Hepatocyte (in vitro differentiated cells): ENCODE measurements around the gene ANKRD11. TPM values are rescaled to one million over a fixed set of nuclear protein-coding genes. Genes with fewer than 3 reads are reported as not detected.
"Not testable (repeated sequence)": the region's sequence is repeated elsewhere in the genome, so short reads cannot be mapped to it uniquely, and the experiment has no call there.

Experiments used
- DNase-seq: peaks from one replicate; pipeline ENCODE4 v3.0.0-alpha.2; 2016; ENCODE audit warnings: low spot score
- H2AFZ ChIP-seq: fragments of 200-600 bp; sonication (generic); 2 replicates; pipeline ENCODE4 v1.6.0; 2016; ENCODE audit warnings: antibody characterized with exemption, mild to moderate bottlenecking
- H3K27ac ChIP-seq: fragments of 200-600 bp; sonication (generic); 2 replicates; pipeline ENCODE4 v1.5.1; 2016; ENCODE audit warnings: mild to moderate bottlenecking
- H3K27me3 ChIP-seq: fragments of 200-600 bp; sonication (generic); 2 replicates; pipeline ENCODE4 v1.6.1; 2016
- H3K36me3 ChIP-seq: fragments of 200-600 bp; sonication (generic); replicated peaks from 2 replicates; pipeline ENCODE4 v1.5.1; 2016; ENCODE audit warnings: low read depth; ENCODE audit not compliant: insufficient read depth
- H3K4me1 ChIP-seq: fragments of 200-600 bp; sonication (generic); 2 replicates; pipeline ENCODE4 v1.5.1; 2016; ENCODE audit warnings: mild to moderate bottlenecking, moderate library complexity; ENCODE audit not compliant: insufficient read depth
- H3K4me2 ChIP-seq: fragments of 200-600 bp; sonication (generic); 2 replicates; pipeline ENCODE4 v1.6.0; 2016
- H3K4me3 ChIP-seq: fragments of 200-600 bp; sonication (generic); 2 replicates; pipeline ENCODE4 v1.5.1; 2016; ENCODE audit warnings: mild to moderate bottlenecking
- H3K79me2 ChIP-seq: fragments of 200-600 bp; sonication (generic); 2 replicates; pipeline ENCODE4 v1.6.0; 2017; ENCODE audit warnings: mild to moderate bottlenecking
- H3K9me2 ChIP-seq: fragments of 200-600 bp; sonication (generic); replicated peaks from 2 replicates; pipeline ENCODE4 v1.6.0; 2017; ENCODE audit warnings: mild to moderate bottlenecking; ENCODE audit not compliant: insufficient read depth
- H3K9me3 ChIP-seq: fragments of 200-600 bp; sonication (generic); 2 replicates; pipeline ENCODE4 v1.5.1; 2016; ENCODE audit warnings: low read depth, mild to moderate bottlenecking
- H4K20me1 ChIP-seq: fragments of 200-600 bp; sonication (generic); 2 replicates; pipeline ENCODE4 v1.6.0; 2016; ENCODE audit warnings: mild to moderate bottlenecking; ENCODE audit not compliant: insufficient read depth, poor library complexity, severe bottlenecking
- EZH2 ChIP-seq: fragments of 200-600 bp; sonication (generic); IDR thresholded peaks from 2 replicates; pipeline ENCODE4 v1.6.1; 2016; ENCODE audit warnings: antibody characterized with exemption, mild to moderate bottlenecking, borderline replicate concordance
- EZH2phosphoT487 ChIP-seq: fragments of 200-600 bp; sonication (generic); IDR thresholded peaks from one replicate; pipeline ENCODE4 v1.6.1; 2018; ENCODE audit warnings: antibody characterized with exemption, mild to moderate bottlenecking, low read depth, moderate library complexity; ENCODE audit not compliant: unreplicated experiment, severe bottlenecking
- WGBS: methylation state at CpG from one replicate; pipeline ENCODE4 v1.1.6; 2016; ENCODE audit warnings: low lambda C conversion rate; ENCODE audit errors: missing lambda C conversion rate; 5-methylcytosine and 5-hydroxymethylcytosine counted together
- polyA plus RNA-seq: library from polyadenylated mRNA; unstranded; fragments of >200 nt; fragmentation: Nextera tagmentation; extraction: Ambion mirVana; gene quantifications from 2 replicates; pipeline ENCODE4 v1.2.1, GENCODE V29; 2016
- total RNA-seq: library from RNA; depleted of rRNA; stranded (reverse); fragments of >200 nt; gene quantifications from 2 replicates; pipeline ENCODE4 v1.2.3, GENCODE V29; 2014
- TF ChIP-seq, protein P1 (sequence below): fragments of 200-600 bp; sonication (generic); IDR thresholded peaks from 2 replicates; pipeline ENCODE4 v1.5.1; 2016; ENCODE audit warnings: antibody characterized with exemption, mild to moderate bottlenecking; ENCODE audit not compliant: poor library complexity

The ANKRD11 gene
- total and polyA plus RNA-seq, 2 experiments from 2014 or later, result 48.7 to 130 TPM

DNA sequence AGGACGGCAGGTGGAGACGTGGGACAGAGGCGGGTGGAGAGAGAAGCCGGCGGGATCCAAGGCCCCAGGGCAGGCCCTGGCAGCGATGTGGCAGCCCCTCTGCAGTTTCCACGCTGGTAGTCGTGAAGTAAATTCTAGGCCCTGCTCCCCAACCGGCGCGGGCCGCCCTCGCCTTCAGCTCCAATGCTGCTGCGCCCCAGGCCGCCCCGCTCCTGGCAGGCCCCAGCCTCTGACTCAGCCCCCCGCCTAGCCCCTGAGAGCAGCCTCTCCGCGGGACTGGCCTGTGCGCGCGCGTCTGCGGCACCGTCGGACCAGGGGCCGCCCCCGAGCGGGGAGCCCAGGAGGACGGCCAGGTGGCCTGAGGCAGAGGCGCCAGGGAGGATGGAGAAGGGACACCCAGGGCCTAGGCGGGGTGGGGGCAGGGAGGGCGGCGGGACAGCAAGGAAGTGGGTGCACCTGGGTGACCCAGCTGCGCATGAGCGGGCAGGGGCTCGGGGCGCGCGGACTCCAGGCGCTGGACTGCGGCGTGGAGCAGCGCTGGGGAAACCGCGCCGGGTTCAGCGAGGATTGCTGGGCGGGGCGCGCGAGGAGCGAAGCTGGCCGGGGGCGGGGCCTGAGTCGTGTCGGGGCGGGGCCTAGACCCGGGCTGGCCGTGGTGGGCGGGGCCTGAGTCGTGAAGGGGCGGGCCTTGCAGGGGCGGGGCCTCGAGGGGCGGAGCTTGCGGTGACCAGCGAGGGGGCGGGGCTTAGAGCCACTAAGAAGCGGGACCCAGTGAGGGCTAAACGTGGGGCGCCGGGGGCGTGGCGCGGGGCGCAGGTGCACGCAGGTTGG, 243.2 kb downstream of the ANKRD11 start:
- WGBS, result 2% methylated on average over 47 of the region's 78 CpGs
- TF ChIP-seq, protein P1, sequence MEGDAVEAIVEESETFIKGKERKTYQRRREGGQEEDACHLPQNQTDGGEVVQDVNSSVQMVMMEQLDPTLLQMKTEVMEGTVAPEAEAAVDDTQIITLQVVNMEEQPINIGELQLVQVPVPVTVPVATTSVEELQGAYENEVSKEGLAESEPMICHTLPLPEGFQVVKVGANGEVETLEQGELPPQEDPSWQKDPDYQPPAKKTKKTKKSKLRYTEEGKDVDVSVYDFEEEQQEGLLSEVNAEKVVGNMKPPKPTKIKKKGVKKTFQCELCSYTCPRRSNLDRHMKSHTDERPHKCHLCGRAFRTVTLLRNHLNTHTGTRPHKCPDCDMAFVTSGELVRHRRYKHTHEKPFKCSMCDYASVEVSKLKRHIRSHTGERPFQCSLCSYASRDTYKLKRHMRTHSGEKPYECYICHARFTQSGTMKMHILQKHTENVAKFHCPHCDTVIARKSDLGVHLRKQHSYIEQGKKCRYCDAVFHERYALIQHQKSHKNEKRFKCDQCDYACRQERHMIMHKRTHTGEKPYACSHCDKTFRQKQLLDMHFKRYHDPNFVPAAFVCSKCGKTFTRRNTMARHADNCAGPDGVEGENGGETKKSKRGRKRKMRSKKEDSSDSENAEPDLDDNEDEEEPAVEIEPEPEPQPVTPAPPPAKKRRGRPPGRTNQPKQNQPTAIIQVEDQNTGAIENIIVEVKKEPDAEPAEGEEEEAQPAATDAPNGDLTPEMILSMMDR, result no peak
- TF ChIP-seq EZH2phosphoT487 (no peak), EZH2 (no peak)
- Histone ChIP-seq H3K9me2 (no peaks in the 10 kb centered on the region), H3K4me3 (peak overlapping the region; percentile 46), H3K9me3 (no peaks in the 10 kb centered on the region), H3K36me3 (no peaks in the 10 kb centered on the region), H3K4me2 (peak overlapping the region; percentile 99), H3K27ac (peak overlapping the region; percentile 67), H3K27me3 (no peaks in the 10 kb centered on the region), H2AFZ (peak overlapping the region; percentile 93), H3K79me2 (no peaks in the 10 kb centered on the region), H3K4me1 (peaks cover 6% of the 10 kb centered on the region), H4K20me1 (no peaks in the 10 kb centered on the region)
- peak; percentile 97 for DNase-seq

DNA sequence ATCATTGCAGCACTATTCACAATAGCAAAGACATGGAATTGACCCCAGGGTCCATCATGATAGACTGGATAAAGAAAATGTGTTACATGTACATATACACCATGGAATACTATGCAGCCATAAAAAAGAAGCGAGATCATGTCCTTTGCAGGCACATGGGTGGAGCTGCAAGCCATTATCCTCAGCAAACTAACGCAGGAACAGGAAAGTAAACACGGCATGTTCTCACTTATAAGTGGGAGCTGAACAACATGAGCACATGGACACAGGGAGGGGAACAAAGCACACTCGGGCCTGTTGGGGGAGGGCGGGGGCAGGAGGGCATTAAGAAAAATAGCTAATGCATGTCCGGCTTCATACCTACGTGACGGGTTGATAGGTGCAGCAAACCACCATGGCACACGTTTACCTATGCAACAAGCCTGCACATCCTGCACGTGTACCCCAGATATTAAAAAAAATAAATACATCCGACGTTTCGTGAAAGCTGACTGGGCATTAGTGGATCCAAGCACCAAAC, 243.9 kb downstream of the ANKRD11 start:
- Histone ChIP-seq H3K9me3 (no peaks in the 10 kb centered on the region), H3K27me3 (no peaks in the 10 kb centered on the region), H3K27ac (peak overlapping the region; percentile 67), H3K79me2 (peaks cover 3% of the 10 kb centered on the region), H3K4me3 (peak overlapping the region; percentile 46), H3K9me2 (no peaks in the 10 kb centered on the region), H3K4me1 (peaks cover 6% of the 10 kb centered on the region), H2AFZ (peak overlapping the region; percentile 93), H3K36me3 (no peaks in the 10 kb centered on the region), H4K20me1 (no peaks in the 10 kb centered on the region), H3K4me2 (peak overlapping the region; percentile 99)
- no peak for TF ChIP-seq EZH2
- TF ChIP-seq, protein P1, result peak; percentile 7
- 73% methylated on average over 7 of the region's 13 CpGs for WGBS
- DNase-seq, result no peak

DNA sequence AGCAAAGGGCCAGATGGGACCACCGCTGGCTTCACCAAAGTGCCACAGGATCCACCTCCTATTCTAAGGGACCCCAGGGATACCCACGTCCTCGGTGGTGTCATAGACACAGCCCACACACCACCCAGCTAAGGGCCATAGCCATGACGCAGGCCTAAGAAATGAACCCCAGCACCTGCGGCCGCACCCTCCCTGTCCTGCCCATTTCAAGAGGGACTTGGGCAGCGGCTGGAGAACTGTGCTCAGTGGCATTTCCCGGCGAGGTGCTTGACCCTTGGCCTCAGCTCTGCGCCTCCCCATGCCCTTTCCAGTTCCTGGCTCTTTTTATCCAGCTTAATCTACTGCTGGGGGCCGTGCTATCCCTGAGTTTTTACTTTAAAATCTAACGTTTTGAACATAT, 245.6 kb downstream of the ANKRD11 start:
- TF ChIP-seq, protein P1, result no peak
- TF ChIP-seq EZH2 (no peak), EZH2phosphoT487 (no peak)

DNA sequence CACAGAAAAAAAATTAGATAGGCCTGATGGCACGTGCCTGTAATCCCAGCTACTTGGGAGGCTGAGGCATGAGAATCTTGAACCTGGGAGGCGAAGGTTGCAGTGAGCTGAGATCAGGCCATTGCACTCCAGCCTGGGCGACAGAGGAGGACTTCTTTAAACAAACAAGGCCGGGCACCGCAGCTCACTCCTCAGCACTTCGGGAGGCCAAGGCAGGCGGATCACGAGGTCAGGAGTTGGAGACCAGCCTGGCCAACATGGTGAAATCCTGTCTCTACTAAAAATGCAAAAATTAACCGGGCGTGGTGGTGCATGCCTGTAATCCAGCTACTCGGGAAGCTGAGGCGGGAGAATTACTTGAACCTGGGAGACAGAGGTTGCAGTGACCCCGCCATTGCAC, 246.1 kb downstream of the ANKRD11 start:
- DNase-seq, H3K36me3 ChIP-seq, H4K20me1 ChIP-seq, H3K27ac ChIP-seq, H3K27me3 ChIP-seq, H3K4me1 ChIP-seq, H3K79me2 ChIP-seq, H3K4me3 ChIP-seq, H3K9me3 ChIP-seq, H3K4me2 ChIP-seq, H3K9me2 ChIP-seq, H2AFZ ChIP-seq: not testable (repeated sequence)
- WGBS, result 88% methylated on average over 13 of the region's 13 CpGs

More for the DNA sequence above, 245.6 kb downstream of the ANKRD11 start:
- Histone ChIP-seq H3K27me3 (no peaks in the 10 kb centered on the region), H4K20me1 (no peaks in the 10 kb centered on the region), H3K4me2 (no peak overlapping the region), H3K9me2 (no peaks in the 10 kb centered on the region), H3K79me2 (peaks cover 3% of the 10 kb centered on the region), H3K4me1 (peaks cover 6% of the 10 kb centered on the region), H3K4me3 (no peak overlapping the region), H2AFZ (no peak overlapping the region), H3K36me3 (no peaks in the 10 kb centered on the region), H3K9me3 (no peaks in the 10 kb centered on the region), H3K27ac (no peak overlapping the region)
- no peak for DNase-seq
- WGBS, result 76% methylated on average over 11 of the region's 12 CpGs
